HG02870 (cell line): ENCODE results near the gene STOML1.
A peak's percentile ranks its signal among the peaks of the same experiment; 100 is the strongest.

Experiments used
- ATAC-seq: cut with Tn5 transposase; IDR thresholded peaks from one replicate; pipeline ENCODE4 v1.9.1; 2021; ENCODE audit warnings: mild to moderate bottlenecking, moderate library complexity; ENCODE audit not compliant: unreplicated experiment

The STOML1 gene

DNA sequence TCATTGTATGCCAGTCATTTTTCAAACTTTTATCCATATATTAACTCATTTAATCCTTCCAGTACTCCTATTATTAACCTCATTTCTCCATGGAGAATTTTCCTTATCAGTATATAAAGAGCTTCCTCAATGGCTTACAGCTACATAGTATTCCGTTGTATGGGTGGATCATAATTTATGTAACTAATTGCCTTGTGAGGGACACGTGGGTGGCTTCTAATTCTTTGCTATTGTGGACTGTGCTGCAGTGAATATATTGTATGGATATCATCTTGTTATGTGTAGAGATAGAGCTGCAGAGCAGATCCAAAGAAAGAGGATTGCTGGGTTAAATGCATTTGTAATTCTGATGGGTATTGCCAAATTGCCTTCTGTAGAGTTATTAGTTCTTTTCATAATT lies 27.6 kb upstream of the STOML1 start:
- no peak for ATAC-seq

DNA sequence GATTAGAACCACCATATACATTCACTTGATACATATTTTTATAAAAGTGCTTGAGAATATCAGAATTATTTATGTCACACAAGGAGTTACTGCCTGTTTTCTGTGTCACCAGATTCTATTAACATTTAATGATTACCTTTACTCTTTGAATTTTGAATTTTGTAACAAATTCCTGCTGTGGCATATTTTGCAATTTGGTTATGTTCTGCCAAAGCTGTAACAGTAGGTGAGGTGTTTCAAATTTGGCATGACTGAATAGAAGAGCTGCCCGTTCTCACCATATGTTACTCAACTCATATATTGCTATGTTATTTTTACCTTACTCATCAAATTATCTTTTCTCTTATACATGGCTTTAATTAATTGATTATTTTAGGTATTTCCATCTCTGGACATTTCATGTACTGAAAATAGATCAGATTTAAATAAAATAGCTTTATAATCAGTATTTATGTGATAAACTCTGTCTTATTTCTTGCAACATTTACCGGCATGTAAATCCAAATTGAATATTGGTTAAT lies 21.3 kb upstream of the STOML1 start:
- ATAC-seq = no peak

DNA sequence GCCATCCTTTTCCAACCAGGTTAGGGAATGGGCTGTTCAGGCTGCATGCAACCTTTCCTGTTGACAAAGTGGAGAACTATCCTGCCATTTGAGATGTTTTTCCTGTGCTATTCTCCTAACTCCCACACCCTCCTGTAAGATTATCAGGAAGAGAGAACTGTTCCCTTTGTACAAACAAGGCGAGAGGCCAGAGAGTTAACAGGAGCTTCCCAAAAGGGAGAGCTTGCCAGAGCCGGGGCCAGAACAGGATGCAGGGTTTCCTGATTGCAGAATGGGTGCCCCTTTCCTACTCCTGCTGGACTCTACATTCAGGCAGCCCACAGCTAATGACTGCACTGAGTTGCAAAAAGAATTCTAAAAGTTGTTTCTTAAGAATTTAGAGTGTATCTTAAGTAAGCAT lies 19.5 kb upstream of the STOML1 start:
- ATAC-seq = no peak

DNA sequence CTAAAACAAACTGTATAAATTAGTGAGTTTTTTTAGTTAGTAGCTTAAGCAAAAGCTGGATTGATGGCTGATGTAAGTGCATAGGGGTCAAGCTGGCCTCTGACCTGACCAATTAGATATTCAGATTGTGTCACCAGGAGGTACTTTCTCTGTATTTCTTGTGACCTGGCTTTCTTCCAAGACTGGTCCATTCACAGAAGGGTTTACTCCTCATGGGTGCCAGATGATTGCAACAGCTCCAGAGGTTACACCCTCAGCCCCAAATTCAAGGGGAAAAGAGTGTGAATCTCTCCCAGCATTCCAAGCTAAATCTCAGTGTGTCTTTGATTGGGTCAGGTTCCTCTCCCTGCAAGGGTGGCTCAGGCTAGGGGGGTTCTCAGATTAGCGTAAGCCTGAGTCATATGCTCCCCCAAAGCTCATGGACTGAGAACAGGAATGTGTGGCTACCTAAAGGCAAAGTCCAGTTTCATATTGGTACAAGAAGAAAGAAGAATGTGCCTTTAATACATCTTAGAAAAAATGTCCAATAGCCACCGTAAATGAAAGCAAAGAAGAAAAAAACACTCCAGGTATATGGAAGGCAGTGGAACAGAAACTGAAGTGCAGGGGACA lies 18.9 kb upstream of the STOML1 start:
- no peak for ATAC-seq

DNA sequence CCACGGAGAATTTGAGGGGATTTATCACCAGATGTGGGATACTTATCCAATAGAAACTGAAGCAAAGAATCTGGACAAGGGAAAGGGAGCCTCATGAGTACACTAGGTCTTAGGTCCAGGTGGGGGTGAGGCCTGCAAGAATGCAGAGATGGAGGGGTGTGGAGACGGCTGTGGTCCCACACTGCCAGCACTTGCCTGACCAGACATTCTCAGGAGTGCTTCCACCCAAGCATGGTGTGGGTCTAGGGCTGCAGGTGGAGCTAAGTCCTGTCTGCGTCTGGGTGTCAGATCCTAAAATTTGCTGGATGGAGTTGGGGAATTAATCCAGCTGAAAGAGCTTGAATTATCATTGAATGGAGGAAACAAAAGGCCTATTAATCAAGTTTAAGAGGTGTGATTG lies 16.8 kb upstream of the STOML1 start:
- ATAC-seq = no peak

DNA sequence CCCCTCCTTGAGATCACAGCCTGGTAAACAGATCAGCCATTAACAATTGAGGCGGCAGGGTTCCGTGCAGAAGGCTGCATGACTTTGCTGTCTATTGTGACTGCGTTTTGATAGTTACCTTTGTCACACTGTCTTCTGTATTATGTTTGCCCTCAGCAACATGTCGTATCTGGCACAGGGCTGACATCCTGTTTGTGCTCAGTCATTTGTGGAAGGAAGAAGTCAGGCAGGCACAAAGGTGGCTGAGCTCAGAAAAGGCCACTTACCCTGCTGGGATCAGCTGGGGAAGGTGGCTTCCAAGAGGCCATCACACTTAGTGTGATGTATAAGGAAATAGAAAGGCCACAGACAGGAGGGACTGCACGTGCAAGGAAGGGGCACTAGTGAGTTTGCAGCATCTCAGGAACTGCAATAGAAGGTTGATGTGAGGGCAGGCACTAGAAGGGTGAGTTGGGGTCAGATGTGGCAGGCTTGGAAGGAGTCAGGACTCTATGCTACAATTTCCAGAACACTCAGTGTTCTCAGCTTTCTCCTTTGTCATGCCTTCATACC lies 15.8 kb upstream of the STOML1 start:
- no peak for ATAC-seq

DNA sequence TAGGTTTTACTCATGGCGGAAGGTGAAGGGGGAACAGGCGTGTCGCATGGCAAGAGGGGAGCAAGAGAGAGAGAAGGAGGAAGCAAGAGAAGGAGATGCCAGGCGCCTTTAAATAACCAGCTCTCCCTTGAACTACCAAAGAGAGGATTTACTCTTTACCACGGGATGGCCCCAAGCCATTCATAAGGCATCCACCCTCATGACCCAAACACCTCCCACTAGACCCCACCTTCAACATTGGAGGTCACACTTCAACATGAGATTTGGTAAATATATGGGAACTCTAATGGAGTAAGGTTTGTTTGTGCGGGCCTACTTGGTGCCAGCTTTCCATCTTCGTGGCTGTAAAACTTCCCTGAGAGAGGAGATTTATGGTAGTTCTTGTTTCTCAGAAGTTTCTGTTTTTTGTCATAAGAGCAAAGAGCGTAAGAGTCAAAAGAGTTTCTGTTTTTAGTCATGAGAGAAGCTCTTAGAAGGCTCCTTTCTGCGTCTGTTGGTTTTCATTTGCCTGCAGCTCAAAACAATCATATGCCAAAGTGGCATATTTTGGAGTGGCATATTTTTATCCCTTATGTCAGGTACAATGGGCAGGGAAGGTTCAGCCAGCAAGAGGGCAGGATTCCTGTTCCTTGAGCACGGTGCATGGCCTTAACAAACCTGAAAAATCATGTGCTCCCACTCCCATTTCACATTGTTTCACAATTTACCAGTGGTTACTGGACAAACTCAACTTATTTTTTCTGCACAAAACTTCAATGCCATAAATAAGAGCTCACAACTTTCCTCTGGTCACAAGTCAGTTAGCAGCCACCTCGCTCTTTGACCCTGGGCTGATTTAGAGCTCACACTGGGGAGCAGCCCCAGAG lies 14.9 kb upstream of the STOML1 start:
- no peak for ATAC-seq

DNA sequence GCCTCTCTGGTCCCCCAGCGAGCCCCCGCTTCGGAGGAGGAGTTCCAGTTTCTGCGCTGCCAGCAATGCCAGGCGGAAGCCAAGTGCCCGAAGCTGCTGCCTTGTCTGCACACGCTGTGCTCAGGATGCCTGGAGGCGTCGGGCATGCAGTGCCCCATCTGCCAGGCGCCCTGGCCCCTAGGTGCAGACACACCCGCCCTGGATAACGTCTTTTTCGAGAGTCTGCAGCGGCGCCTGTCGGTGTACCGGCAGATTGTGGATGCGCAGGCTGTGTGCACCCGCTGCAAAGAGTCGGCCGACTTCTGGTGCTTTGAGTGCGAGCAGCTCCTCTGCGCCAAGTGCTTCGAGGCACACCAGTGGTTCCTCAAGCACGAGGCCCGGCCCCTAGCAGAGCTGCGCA lies 5.9 kb upstream of the STOML1 start:
- no peak for ATAC-seq

DNA sequence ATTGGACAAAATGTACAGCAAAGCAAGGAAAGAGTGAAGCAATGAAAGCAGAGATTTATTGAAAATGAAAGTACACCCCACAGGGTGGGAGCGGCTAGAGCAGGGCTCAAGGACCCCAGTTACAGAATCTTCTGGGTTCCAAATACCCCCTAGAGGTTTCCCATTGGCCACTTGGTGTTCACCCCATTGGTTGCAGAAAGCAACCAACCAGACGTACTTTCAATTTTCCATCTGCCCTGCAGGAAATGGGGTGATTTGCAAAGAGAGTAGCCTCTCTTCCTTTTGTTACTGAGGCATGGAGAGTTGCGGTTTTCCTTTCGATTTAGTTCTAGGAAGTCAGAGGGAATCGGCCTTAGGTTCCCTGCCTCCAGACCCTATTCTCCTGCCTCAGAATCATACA lies 4.8 kb upstream of the STOML1 start:
- no peak for ATAC-seq

DNA sequence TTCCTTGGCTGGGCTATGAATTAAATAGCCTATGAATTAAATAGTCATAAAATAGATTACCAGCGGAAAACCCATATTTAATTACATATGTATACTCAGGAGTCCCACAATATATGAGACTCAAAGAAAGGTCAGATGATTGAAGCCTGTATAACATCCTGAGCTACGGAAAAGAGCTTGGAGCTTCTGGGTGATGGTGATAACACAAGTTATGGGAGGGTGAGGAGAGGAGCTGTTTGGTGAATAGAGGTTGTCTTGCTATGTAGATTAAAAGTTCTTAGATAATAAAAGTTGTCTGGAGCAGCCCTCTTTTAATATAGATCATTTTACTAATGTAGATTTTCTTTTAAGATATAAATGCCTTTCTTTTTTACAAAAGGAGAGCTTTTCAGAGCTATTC lies 4.2 kb upstream of the STOML1 start:
- no peak for ATAC-seq

DNA sequence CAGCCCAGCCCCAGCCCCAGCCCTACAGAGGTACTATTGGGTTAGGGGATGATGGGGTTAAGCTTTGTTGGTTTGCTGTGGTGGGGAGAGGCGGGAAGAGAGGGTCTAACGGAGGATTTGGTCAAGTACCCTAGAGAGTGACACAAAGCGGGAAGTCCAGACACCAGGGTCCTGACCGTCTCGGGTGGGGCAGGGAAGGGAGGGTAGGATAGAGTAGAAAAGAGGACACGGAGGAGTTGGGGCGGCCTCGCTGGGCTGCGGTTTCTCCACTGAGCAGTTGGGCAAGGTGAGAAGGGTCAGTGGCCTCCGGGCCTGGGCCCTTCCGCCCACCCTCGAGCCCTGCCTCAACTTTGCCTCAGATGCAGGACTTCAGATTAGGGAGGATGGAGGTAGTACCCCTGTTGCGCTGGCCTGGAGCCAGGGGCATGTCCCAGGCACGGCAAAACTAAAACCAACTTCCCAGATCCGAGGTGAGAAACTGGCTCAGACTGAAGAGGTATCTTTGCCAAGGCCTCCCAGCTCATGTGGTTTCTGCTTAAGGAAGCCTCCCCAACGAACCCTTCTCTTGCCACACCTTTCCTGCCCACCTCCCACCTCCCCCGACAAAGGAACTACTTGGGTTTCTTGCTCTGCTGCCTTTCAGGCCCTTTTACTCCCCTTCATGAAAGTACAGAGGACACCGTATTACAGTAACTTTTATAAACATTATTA lies 3.0 kb upstream of the STOML1 start:
- no peak for ATAC-seq

DNA sequence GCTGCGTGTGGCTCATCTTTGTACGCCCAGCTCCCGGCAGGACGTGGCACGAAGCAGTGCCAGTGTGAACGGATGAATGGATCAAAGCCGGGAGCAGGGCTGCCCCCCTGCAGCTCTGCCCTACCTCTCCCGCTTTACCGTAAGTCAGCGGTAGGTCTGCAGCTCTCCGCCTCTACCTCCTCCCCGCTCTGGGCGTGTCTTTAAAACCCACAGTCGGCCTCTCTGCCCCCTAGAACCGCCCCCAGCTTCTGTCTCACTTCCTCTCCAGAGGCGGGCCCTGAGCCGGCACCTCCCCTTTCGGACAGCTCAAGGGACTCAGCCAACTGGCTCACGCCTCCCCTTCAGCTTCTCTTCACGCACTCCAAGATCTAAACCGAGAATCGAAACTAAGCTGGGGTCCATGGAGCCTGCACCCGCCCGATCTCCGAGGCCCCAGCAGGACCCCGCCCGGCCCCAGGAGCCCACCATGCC lies 2.4 kb upstream of the STOML1 start, which contains the start of gene PML:
TSS of gene PML (plus strand) at position 304 of the 471 bp plus-strand sequence. CDS start at position 401, 97 bp downstream.
- peak; percentile 71 for ATAC-seq

DNA sequence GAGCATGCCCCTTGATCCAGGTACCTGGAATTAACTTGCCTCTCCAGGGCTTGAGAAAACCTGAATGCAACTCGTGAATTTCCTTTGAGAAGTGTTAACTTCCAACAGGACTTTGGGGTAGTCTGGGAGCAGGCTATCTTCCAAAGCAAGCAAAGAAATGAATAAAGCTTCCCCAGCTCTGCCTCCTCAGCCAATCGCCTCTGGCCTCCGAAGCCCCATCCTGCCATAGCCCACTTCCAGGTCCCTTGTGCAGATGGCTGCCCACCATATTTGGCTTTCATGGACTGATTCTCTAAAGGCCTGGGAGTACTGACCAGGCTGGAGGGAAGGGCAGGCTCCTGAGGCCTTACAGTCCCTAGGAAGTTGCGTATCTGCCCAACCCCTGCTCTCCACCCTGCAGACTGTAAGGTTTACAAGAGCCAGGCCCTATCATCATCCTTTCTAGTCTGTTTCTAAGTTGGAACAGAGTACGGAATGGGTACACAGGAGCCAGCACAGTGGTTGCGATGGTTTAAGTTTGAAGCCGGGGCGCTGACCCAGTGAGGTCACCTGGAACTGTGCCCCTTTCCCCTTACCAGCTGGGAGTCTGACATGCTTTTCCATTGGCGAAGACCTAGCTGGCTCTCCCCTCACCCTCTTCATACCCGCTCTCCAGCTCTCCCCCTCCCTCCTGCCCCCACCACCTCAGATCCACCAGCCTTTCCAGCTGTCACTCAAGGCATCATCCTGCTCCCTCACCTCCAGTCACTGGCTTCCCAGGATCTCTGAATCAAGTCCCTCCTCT lies 1.3 kb upstream of the STOML1 start:
- no peak for ATAC-seq

DNA sequence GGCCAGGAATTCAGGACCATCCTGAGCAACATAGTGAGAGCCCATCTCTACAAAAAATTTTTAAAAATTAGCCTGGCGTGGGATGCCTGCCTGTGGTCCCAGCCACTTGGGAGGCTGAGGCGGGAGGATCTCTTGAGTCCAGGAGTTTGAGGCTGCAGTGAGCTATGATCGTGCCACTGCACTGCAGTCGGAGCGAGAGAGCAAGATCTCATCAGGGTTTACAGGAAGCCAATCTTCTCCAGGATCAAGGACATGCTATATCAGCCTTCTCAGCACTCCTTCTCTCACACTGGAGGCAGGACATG lies 451 bp upstream of the STOML1 start:
- ATAC-seq = peak; percentile 1

DNA sequence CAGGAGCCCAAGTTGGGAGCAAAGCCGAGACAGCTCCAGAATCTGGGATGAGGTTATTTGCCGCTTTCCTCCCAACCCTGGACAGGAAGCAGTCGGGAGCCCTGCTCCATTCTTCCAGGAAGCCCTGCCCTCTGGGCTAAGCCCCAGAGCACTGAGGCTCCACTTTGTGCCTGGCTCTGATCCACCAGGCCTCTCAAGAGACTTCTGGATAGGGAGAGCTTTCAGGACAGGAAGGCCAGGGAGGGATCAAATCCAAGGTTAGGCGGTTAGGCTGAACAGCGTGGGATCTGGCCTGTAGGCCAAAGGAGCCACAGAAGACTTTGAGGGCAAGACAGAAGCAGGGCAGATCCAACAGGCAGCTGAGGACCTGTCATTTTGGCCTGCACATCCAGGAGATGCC lies 835 bp downstream of the STOML1 start:
- ATAC-seq = no peak

DNA sequence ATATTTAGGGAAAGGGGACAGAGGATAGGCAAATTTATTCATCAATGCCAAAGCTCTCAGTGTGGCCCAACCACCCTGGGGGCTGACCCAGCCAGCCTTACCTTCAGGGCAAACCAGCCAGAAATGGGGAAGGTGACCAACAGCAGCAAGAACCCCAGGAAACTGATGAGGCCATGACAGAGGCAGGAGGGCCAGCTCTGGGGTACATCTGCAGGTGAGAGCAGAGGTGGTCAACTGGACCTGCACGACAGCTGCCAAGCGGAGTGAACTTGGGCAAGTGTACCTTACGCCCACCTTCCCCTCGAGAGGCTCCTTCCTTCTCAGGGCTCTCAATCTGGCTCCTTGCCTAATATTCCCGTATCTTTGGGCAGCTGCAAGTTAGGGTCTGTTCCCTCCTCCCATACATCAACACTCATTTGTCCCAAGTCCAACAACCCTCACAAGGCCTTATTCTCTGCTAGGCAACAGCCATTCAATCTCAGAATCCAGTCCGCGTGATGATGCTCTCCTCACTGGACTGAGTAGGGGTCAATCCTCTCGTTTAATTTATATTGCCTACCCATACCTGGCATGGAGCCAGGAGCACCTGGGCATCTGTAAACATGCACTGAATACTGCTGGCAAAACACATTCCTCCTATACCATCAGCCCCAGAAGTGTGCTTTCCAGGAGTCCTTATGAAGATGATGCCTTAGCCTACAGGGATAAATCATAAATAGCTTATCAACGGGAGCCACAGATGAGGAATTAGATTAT lies 1.7 kb downstream of the STOML1 start:
- no peak for ATAC-seq

DNA sequence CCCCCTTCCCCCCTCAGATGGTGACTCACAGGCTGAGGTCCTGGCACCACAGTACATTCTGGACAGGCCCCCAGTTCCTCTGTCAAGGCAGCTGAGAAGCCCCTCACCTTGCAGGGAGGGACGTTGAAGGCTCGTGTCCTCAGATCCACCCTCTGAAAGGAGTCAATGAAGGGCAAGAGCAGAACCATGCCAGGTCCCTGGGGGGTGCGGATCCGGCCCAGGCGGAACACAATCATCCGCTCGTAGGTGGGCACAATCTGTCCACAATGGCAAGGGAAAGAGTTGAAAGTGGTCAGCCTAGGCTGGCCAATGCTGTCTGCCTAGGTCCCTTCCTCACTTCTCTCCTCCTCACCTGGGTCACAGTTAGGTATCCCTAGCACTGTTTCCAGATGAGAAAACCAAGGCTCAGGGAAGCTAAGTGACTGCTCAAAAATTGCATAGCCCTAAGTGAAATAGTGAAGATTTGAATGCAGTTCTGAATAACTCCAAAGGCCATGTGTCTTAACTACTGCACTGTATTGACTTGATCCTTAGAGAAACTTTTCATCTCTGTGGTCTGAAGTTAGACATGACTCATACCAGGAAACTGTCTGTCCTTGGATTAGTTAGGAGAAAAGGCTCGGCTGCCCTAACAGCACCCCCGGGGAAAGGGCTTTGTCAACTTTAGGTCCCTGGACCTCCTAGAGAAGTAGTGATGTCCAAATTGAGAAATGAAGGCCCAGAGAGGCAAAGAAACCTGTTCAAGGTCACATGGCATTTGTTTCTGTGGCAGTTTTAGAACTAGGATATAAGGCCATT lies 2.9 kb downstream of the STOML1 start:
- no peak for ATAC-seq

DNA sequence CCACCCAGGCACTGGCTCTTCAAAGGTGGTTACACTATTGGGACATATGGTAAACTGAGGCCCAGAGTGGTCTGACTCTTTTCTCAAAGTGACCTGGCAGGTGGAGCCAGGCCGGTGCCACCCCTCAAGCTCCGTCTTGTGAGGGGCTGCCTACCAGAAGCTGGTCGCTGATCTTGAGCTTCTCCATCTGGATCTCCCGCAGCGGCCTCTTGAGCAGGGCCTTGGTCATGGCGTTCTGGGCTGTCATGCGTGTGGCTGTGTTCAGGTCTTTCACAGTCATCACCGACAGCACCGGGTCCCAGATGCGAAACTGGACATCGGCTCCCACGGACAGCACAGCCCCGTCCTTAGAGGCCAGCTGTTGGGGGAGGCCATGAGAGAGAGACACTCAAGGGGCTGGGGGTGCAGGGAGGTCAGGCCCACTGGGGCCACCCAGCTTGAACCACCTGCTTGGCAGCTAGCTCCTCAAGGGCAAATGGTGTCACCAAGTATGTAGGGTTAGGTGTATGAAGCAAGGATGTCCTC lies 3.6 kb downstream of the STOML1 start:
- no peak for ATAC-seq
